MCF 10A (cell line): ENCODE measurements around the gene HDGFL2. TPM values are rescaled to one million over a fixed set of nuclear protein-coding genes. Genes with fewer than 3 reads are reported as not detected.

Experiments used
- BruUV-seq: library from RNA; stranded (reverse); fragments of 400-500 nt; replicated peaks from 2 replicates; lab custom pipeline; 2021; lab: Mats Ljungman, UMichigan
- CTCF ChIA-PET: fragments of 300-600 bp; sonication (Branson Sonifier 250); formaldehyde crosslinking; extraction: SDS; loops from one replicate; lab custom pipeline; 2021; ENCODE audit warnings: antibody characterized with exemption, inconsistent platforms; lab: Yijun Ruan, JAX
- POLR2A ChIA-PET: fragments of 300-600, 350-650 bp; sonication (Branson Sonifier 250); formaldehyde crosslinking; extraction: SDS; loops from one replicate; lab custom pipeline; 2020; ENCODE audit warnings: antibody characterized with exemption, inconsistent platforms; lab: Yijun Ruan, JAX
- DNase-seq: peaks from one replicate; pipeline ENCODE4 v3.0.0-alpha.2; 2018; ENCODE audit not compliant: unreplicated experiment
- H3K27ac Mint-ChIP-seq: one replicate; pipeline ENCODE4 v1.8.0; 2022; ENCODE audit warnings: mild to moderate bottlenecking, low read depth, mixed read lengths; ENCODE audit not compliant: unreplicated experiment
- H3K27me3 Mint-ChIP-seq: one replicate; pipeline ENCODE4 v1.8.0; 2022; ENCODE audit warnings: mixed read lengths; ENCODE audit not compliant: insufficient read depth, unreplicated experiment
- H3K36me3 Mint-ChIP-seq: one replicate; pipeline ENCODE4 v1.8.0; 2022; ENCODE audit warnings: mild to moderate bottlenecking, moderate library complexity, mixed read lengths; ENCODE audit not compliant: insufficient read depth, unreplicated experiment
- H3K4me1 Mint-ChIP-seq: one replicate; pipeline ENCODE4 v1.8.0; 2022; ENCODE audit warnings: mixed read lengths; ENCODE audit not compliant: insufficient read depth, unreplicated experiment
- H3K4me3 Mint-ChIP-seq: one replicate; pipeline ENCODE4 v1.8.0; 2022; ENCODE audit warnings: mild to moderate bottlenecking, moderate library complexity, mixed read lengths; ENCODE audit not compliant: unreplicated experiment
- H3K9me3 Mint-ChIP-seq: one replicate; pipeline ENCODE4 v1.8.0; 2022; ENCODE audit warnings: mixed read lengths; ENCODE audit not compliant: unreplicated experiment
- intact Hi-C: fragments of 100-400 bp; cut with micrococcal nuclease; formaldehyde crosslinking; loops from 2 replicates; pipeline ENCODE4 v1.14.1; 2022
- total RNA-seq: library from RNA; stranded (reverse); gene quantifications from 2 replicates; pipeline ENCODE4 v1.2.3, GENCODE V29; 2022
- TF ChIP-seq, protein P1 (sequence below): fragments of 200-600 bp; IDR thresholded peaks from one replicate; pipeline ENCODE4 v1.8.0; 2022; ENCODE audit warnings: antibody characterized with exemption, mild to moderate bottlenecking; ENCODE audit not compliant: unreplicated experiment

The HDGFL2 gene
- total RNA-seq, 1 experiment from 2014 or later = 46.3 TPM

DNA sequence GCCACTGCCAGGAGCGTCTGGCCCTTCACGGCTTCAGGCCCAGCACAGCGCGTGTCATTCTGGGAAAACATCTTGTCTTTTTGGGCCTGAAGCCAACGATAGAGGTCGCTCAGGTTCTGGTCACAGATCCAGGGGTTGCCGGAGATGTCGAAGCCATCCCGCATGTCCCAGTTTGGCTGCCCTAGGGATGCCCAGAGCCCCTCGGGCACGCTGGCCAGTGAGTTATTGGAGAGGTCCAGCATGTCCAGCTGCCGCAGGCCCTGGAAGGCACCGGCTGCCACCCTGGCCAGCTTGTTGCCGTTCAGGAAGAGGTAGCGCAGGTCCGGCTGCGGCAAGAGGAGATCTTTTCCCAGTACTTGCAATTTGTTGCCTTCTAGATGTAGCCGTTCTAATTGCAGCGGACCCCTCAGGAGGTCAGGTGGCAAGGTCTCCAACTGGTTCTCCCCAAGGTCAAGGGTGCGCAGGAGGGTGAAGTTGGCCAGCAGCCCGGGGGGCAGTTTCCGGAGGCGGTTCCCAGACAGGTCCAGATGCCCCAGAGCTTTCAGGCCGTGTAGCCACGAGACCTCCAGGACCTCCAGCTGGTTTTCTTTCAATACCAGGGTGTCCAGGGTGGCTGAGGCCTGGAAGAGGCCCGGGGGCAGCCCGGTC, 66.0 kb downstream of the HDGFL2 start:
- CTCF ChIA-PET = interaction anchor here (0.5 to 1.8 kb wide), 4 partner anchors 9 to 1644 kb away, joined by 3 to 5 read pairs (median 4); no protein-coding TSS in a partner anchor
- Mint-ChIP-seq H3K4me3 (no peak overlapping the region), H3K9me3 (no peaks in the 10 kb centered on the region), H3K27ac (no peak overlapping the region), H3K27me3 (no peaks in the 10 kb centered on the region), H3K4me1 (no peaks in the 10 kb centered on the region), H3K36me3 (no peaks in the 10 kb centered on the region)
- DNase-seq = no peak
- no TSS peak for BruUV-seq
- intact Hi-C loops = no loop called here
- TF ChIP-seq, protein P1, sequence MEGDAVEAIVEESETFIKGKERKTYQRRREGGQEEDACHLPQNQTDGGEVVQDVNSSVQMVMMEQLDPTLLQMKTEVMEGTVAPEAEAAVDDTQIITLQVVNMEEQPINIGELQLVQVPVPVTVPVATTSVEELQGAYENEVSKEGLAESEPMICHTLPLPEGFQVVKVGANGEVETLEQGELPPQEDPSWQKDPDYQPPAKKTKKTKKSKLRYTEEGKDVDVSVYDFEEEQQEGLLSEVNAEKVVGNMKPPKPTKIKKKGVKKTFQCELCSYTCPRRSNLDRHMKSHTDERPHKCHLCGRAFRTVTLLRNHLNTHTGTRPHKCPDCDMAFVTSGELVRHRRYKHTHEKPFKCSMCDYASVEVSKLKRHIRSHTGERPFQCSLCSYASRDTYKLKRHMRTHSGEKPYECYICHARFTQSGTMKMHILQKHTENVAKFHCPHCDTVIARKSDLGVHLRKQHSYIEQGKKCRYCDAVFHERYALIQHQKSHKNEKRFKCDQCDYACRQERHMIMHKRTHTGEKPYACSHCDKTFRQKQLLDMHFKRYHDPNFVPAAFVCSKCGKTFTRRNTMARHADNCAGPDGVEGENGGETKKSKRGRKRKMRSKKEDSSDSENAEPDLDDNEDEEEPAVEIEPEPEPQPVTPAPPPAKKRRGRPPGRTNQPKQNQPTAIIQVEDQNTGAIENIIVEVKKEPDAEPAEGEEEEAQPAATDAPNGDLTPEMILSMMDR = no peak
- POLR2A ChIA-PET = interaction anchor here (0.7 kb wide), 1 partner anchor 143 kb away, joined by 4 read pairs; no protein-coding TSS in a partner anchor

DNA sequence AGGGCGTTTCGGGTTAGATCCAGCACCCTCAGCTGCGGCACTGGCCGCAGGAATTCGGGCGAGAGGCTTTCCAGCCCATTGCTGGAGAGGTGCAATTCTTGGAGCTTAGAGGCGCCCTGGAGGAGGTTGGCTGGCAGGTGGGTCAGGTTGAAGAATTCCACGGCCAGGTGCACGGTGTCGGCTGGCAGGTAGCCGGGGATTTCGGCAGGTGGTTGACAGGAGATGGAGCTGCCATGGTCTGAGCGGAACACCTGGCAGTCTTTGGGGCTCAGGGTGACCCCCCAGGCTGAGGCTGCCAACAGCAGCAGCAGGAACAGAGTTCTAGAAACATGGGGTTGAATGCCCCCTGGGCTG, 66.5 kb downstream of the HDGFL2 start:
- intact Hi-C loops = no loop called here
- Mint-ChIP-seq H3K4me1 (no peaks in the 10 kb centered on the region), H3K27me3 (no peaks in the 10 kb centered on the region), H3K4me3 (no peak overlapping the region), H3K27ac (no peak overlapping the region), H3K9me3 (no peaks in the 10 kb centered on the region), H3K36me3 (no peaks in the 10 kb centered on the region)
- ChIA-PET POLR2A (interaction anchor here (0.7 kb wide), 1 partner anchor 142 kb away, joined by 4 read pairs; no protein-coding TSS in a partner anchor), CTCF (interaction anchor here (0.6 to 3.4 kb wide), 4 partner anchors 8 to 1645 kb away, joined by 3 to 21 read pairs (median 4); no protein-coding TSS in a partner anchor)
- no TSS peak for BruUV-seq
- no peak for DNase-seq
- TF ChIP-seq, protein P1 = no peak

DNA sequence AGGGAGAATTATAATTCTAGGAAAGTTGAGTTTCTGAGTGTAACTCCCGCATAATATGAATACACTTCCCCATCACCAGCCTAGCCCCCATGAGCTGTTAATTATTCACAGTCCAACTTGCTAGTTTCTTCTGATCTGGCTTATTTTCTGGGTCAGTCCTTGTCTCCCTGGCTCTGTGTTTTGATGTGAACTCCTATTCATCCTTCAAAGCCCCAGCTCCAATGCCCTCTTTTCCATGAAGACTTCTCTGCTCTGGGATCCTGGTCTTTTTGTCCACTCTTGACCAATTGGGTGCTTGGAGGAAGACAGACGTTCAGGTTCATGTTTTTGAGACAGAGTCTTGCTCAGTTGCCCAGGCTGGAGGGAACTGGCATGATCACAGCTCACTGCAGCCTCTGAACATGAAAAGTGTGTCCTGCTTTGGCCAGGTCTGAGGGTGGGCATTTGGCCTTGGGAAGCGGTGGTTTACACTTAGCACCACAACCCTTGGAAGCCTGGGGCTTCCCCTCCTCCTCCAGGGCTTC, 67.1 kb downstream of the HDGFL2 start:
- BruUV-seq = no TSS peak
- POLR2A ChIA-PET = interaction anchor here (0.6 kb wide), 1 partner anchor 68 kb away, joined by 3 read pairs; no protein-coding TSS in a partner anchor
- TF ChIP-seq, protein P1 = no peak
- Mint-ChIP-seq H3K27me3 (no peaks in the 10 kb centered on the region), H3K4me3 (no peak overlapping the region), H3K36me3 (no peaks in the 10 kb centered on the region), H3K4me1 (no peaks in the 10 kb centered on the region), H3K27ac (no peak overlapping the region), H3K9me3 (no peaks in the 10 kb centered on the region)
- no peak for DNase-seq
- CTCF ChIA-PET = interaction anchor here (1.8 to 3.4 kb wide), 2 partner anchors 7 to 15 kb away, joined by 5 to 21 read pairs; no protein-coding TSS in a partner anchor
- intact Hi-C loops = no loop called here
